BE2C (cell line): ENCODE data around the gene NMNAT3.
A peak's percentile ranks its signal among the peaks of the same experiment; 100 is the strongest.

Source experiments
- DNase-seq: peaks from one replicate; pipeline ENCODE4 v3.0.0-alpha.2; 2020
- H3K27me3 ChIP-seq: fragments of 250-450 bp; sonication (Bioruptor Pico); 2 replicates; pipeline ENCODE4 v1.5.1; 2020; ENCODE audit warnings: mild to moderate bottlenecking
- H3K36me3 ChIP-seq: fragments of 250-450 bp; sonication (Bioruptor Pico); 2 replicates; pipeline ENCODE4 v1.5.1; 2020; ENCODE audit warnings: mild to moderate bottlenecking
- H3K4me1 ChIP-seq: fragments of 250-450 bp; sonication (Bioruptor Pico); 2 replicates; pipeline ENCODE4 v1.5.1; 2020
- H3K4me3 ChIP-seq: 2 replicates; pipeline ENCODE4 v1.5.1; 2011; ENCODE audit warnings: low read depth, low read length
- H3K9me3 ChIP-seq: fragments of 250-450 bp; sonication (Bioruptor Pico); 2 replicates; pipeline ENCODE4 v1.5.1; 2020
- CTCF ChIP-seq: IDR thresholded peaks from 2 replicates; pipeline ENCODE4 v1.5.1; 2012; ENCODE audit warnings: mild to moderate bottlenecking, low read depth, low read length

Gene NMNAT3

DNA sequence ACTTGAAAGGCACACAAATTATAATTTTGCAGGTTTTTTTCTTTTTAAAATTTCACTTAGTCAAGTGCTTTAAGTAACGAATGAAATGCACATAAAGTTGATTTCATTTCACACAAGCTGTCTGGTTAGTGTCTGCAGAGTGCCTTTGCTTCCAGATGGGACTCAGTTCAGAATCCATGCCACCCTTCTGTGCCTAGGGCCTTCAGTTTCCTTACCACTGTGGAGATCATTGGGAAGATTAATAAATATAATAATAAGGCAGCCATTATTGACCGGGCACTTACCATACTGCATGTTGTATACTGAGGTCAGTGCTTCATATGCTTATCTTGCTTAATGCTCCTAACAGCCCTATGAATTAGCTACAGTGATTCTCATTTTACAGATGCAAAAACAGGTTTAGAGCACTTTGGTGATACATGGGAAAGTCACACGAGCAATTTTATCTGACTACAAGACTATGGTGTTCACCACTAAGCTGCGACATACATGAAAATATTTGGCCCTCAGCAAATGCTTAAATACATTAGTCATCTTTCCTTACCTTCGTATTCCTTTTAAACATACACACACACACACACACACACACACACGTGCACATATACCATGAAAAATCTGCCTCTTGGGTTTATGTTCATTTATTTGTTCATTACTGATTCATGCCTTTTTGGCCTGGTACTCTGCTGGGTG is 3.1 kb downstream of the NMNAT3 start:
- H3K4me3 ChIP-seq: no peak overlapping the region
- no peak for TF ChIP-seq CTCF
- H3K36me3 ChIP-seq: no peaks in the 10 kb centered on the region
- H3K4me1 ChIP-seq: peaks cover 29% of the 10 kb centered on the region
- H3K9me3 ChIP-seq: no peaks in the 10 kb centered on the region
- DNase-seq: peak; percentile 23
- no peaks in the 10 kb centered on the region for H3K27me3 ChIP-seq

- H3K27me3 ChIP-seq: no peaks in the 10 kb centered on the region
- no peaks in the 10 kb centered on the region for H3K36me3 ChIP-seq
- peaks cover 29% of the 10 kb centered on the region for H3K4me1 ChIP-seq
- no peak for TF ChIP-seq CTCF
- no peak overlapping the region for H3K4me3 ChIP-seq
- DNase-seq: no peak
- no peaks in the 10 kb centered on the region for H3K9me3 ChIP-seq
These were observed 4.9 kb downstream of the NMNAT3 start for GRCh38 chr3:139672884-139673283.

DNA sequence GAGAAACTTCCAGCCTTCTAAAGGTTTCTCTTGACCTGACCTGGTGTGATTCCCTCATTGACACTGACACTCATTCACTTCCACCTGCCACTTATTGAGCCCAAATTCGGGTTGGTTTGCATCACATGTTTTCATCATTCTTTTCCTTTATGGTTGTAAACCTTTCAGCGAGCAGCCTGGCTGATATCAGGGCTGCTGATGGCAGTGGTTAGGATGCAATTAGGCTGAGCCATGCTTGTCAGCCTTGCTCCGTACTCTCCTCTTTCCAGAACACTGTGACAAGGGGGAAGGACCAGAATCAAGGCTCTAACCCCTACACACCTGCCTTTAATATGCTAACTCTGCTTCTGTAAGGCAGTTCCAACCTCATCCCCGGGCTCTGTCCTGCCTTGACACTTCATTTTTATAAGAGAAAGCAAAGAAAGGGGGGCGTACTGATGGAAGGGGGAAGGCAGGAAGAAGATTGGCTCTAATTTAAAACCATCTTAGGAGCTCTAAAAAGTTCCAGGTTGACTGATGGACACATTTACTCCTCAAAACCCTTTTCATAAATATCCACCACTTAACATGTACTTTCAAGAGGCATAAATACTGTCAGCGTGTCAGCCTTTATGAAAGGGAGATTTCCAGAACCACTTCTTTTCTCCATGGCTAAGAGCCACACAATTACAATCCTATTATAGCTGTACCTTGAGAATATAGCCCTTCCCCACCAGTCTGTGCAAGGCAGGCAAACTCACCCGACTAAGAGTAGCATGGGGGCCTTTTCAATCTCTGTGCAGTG is 5.7 kb downstream of the NMNAT3 start:
- H3K27me3 ChIP-seq: no peaks in the 10 kb centered on the region
- no peak for DNase-seq
- H3K4me1 ChIP-seq: peaks cover 29% of the 10 kb centered on the region
- no peaks in the 10 kb centered on the region for H3K9me3 ChIP-seq
- no peak overlapping the region for H3K4me3 ChIP-seq
- no peaks in the 10 kb centered on the region for H3K36me3 ChIP-seq
- no peak for TF ChIP-seq CTCF

DNA sequence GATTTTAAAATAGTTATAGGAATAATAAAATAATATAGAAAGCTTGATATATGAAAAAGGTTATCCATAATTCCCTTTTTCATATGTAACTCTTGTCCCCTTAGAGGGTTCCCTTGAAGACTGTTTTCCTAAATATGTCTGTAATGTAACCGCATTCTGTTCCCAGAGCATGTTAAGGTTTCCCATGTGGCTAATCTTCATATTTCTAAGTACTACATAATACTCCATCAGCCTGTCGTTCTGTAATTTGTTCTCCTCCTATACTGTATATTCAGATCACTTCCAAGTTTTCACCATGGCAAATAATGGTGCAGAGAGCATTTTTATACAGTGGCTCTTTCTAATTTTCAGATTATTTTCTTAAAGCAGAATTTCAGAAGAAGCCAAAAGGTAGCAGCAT is 6.7 kb downstream of the NMNAT3 start:
- Histone ChIP-seq H3K4me3 (no peak overlapping the region), H3K27me3 (no peaks in the 10 kb centered on the region), H3K4me1 (peaks cover 29% of the 10 kb centered on the region), H3K9me3 (no peaks in the 10 kb centered on the region), H3K36me3 (no peaks in the 10 kb centered on the region)
- no peak for TF ChIP-seq CTCF
- no peak for DNase-seq

DNA sequence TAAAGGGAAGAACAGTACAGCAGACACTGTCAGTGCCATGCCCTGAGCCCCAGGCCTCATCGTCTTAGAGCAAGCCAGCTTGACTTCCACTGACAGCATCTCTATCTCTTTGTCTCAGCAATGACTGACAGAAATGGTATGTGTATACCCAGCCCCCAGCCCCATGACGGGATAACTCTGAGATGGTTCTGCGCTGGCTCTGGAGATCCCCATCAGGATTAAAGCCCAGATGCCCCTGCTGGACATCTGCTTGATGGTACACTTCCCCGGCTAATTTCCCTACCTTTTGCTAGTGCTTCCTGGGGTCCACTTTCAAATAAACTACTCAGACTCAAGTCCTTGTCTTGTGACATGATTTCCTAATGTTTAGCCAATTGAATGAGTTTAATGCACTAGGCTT is 7.6 kb downstream of the NMNAT3 start:
- peak; percentile 82 for DNase-seq
- Histone ChIP-seq H3K36me3 (no peaks in the 10 kb centered on the region), H3K4me3 (no peak overlapping the region), H3K4me1 (peaks cover 29% of the 10 kb centered on the region), H3K9me3 (no peaks in the 10 kb centered on the region), H3K27me3 (no peaks in the 10 kb centered on the region)
- TF ChIP-seq CTCF: peak; percentile 43

- Histone ChIP-seq H3K36me3 (no peaks in the 10 kb centered on the region), H3K9me3 (no peaks in the 10 kb centered on the region)
These were observed 9.4 kb downstream of the NMNAT3 start for GRCh38 chr3:139668332-139668731.

More at GRCh38 chr3:139668332-139668731, 9.4 kb downstream of the NMNAT3 start:
- no peak for TF ChIP-seq CTCF
- peaks cover 23% of the 10 kb centered on the region for H3K4me1 ChIP-seq
- no peak for DNase-seq
- H3K27me3 ChIP-seq: no peaks in the 10 kb centered on the region
- H3K4me3 ChIP-seq: no peak overlapping the region
